ENCODE data around the gene RBMS3. TPM values are rescaled to one million over a fixed set of nuclear protein-coding genes. Genes with fewer than 3 reads are reported as not detected.

Gene RBMS3
- total RNA-seq, 1 donor from 2014 or later = 20.7 TPM

DNA sequence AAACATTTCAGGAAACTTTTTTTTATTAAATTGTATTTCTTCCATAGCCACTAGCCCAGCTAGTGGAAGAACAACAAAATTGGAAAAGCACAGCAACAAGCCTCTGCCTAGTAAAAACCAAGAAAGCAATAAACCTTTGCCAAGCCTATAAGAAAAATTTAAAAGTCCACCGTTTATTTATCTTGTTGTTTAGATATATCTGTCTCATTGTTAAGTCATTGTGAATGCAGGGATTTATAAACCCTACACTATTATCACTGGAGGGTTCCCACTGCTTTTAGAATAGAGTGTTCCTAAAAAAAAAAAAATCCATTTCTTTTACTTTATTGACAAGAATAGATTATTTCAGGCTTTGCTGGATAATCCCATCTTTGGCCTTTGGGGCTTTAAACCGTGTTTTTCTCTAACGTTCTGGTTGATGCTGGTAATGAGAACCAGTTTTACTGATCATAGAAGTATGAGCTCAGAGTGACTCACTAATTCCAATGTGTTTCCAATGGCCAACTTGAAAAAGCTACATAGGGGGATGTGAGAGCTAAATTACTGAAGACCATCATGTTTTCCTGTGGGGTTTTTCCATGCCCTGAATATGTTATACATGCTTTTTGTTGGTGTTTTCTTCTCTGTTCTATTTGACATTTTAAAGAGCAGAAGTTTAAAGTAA lies 634.1 kb downstream of the RBMS3 start:
- peak; percentile 22 for ATAC-seq
- intact Hi-C loops (cut with micrococcal nuclease) = no loop called here

DNA sequence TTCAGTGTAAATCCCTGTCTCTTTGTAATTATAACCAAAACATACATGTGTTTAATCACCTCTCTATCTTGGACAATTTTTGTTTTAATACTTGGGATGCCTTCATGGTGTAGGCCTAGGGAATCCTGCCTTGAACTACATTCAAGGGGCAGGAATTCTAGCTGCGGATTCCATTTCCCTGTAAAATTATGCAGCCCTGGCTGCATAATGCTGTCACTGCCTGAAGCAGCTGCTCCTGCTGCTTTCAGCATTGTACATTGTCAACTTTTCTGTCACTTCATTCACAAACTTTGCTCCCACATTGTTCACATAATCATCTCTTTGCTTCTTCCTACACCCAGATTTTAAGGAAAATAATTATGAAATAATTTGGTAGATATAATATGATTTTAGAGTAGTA lies 638.7 kb downstream of the RBMS3 start:
- no peak for DNase-seq
- ATAC-seq = no peak
- intact Hi-C loops (cut with micrococcal nuclease) = no loop called here

More for the DNA sequence above, 634.1 kb downstream of the RBMS3 start:
- no peak for DNase-seq

DNA sequence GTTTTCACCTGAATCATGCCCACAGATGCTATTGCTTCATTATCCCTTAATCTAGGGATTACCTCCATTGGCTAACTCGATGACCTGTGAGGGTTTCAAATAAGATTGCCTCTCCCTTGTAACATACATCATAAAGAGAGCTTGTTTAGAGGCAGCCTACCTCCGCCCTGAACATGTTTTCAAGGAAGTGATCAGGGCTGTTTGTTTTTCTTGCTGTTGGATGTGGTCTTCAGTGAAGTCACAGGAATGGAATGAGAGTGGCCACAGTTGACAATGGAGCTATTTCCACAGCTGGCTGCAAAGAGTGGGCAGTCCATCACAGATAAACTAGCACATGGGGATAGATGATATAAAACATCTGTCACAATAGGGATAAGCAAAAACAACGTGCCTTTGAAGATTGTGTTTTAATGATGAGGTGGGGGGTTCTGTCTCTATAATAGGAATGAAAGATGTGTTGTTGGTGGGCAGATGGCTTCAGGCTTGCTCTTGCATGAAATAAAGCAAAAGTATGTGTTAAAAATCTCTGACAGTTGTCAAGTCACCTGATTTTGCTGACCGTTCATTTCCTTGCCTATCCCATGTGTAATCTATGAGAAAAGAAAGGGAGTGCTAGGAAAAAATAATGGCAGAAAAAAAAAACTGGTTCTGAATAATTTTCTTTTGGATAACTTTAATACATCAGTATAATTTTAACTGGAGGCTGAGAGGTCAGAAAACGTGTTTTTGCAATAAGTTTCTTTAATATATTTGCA lies 642.3 kb downstream of the RBMS3 start:
- intact Hi-C loops (cut with micrococcal nuclease) = no loop called here
- ATAC-seq (peak; percentile 96), DNase-seq (peak; percentile 27)

DNA sequence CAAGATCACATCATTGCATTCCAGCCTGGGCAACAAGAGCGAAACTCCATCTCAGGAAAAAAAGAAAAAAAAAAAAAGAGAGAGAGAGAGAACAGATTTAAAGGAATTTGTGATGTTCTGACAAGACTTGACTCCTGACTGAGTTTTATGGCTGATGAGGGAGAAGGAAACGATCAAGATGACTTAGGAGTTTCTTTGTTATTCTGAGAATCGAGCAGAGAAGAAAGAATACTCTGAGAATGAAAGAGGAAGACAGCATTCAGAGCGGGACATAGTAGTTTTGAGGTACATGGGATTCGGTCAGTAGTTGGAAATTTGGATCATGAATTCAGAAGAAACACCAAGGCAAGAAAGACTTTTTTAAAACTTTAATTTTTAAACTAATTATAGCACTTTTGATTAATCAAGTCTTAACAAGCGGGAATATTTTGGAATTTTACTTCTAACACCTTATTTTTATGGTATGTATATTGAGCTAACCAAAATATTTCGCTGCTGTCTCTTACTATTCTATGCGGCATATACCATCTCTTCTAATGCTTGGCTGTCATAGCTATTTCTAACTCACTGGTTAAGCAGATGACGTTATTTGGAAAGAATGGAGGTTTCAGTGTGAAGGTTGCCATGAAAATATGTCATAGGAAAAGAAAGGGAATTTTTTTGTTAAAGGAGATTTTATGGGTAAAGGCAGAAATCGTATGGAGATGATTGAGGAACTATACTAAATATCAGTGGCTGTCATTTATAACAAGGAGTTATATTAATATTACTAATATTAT lies 644.1 kb downstream of the RBMS3 start:
- no peak for ATAC-seq
- intact Hi-C loops (cut with micrococcal nuclease) = no loop called here

DNA sequence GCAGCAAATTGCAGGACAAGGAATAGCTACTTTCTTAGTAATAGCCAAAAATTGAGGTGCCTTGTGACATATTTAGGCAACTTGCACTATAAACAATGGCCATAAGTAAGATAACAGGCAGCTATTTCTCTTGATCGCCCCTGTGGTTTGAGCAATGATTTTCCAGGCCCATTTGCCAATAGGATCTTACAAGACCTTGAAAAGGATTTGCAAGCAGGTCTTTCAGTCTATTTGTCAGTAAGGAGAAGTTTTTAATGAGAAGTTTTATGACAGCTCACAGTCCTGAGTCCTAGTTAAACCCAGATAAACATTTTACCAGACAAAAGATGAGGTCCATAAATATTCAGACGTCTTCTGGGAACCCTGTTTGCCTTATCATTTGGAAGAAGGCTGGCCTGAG lies 645.5 kb downstream of the RBMS3 start:
- no peak for DNase-seq
- ATAC-seq = no peak
- intact Hi-C loops (cut with micrococcal nuclease) = no loop called here

More for the DNA sequence above, 644.1 kb downstream of the RBMS3 start:
- DNase-seq = no peak

DNA sequence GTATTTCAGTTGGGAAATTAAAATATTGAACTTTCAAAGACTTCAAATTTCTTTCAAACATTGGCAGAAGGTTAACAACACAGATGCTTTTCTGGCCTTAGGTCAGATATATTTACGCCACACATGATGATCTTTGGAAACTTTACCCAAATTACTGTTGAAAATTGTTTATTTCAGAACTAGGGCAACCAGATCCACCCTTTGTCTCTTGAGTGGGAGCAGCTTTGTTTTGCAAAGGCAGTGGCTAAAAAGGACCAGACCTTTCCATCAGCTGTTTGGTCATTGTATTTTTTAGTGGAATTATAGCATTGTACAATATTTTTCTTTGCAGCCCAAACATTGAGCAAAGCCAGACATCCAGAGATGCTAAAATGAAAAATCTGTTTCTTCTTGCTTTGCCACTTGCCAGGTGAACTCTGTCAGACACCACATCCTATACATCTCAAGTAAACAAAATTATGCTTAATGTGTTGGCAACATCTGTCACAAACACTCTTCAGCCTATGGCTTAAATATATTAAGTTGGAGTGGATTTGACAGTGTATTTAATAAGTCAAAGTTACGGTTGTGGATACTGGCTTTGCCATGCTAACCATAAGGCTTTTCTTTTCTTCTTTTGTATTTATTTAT lies 651.9 kb downstream of the RBMS3 start:
- peak; percentile 38 for ATAC-seq

DNA sequence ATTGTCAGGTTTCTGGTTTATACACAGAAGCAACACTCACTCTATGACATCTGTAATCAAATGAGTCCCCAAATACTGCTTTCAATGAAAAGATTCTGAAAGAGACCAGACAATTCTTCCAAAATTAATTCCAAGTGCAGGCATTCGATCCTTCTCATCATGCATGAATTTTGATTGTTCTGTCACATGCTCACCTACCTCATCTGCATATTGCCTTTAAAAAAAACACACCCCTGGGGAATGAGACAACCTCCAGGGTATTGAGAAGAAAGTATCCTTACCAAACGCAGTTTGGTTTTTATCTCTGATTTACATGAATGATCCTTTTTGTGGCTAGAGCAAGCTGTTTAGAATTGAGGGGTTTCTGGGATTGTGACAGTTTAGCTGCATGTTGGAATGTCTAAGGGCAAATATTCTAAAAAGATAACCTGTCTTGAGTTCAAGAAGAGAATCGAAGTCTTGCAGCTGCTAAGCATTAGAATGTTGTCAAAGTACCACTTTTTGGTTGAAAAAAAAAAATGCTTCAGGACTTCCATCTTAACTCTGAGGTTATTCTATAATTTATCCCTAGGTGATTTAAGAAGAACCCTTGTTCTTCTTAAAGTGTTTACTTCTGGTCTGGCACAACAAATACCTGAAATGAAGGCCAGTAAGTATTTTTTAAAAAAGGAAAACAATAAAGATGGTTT lies 653.1 kb downstream of the RBMS3 start:
- DNase-seq (no peak), ATAC-seq (no peak)
- intact Hi-C loops (cut with micrococcal nuclease) = no loop called here

More for the DNA sequence above, 651.9 kb downstream of the RBMS3 start:
- DNase-seq = no peak
- intact Hi-C loops (cut with micrococcal nuclease) = no loop called here

DNA sequence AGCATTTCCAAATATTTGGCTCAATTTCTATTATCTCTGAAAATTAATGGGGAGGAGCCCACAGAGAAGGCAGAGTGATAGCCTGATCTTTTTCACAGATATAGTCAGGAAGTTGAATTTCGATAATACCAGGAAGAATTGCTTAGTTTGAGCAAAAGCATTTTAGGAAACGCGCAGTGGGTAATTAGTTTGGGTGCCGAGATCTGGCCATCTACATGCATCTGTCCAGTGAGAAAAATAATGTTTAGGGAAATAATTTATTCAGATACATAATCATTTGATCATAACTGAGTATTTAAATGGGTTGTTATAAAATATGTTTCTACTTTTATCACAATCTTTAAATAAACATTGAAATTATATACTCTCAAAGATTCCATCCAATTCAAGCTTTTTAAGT lies 653.9 kb downstream of the RBMS3 start:
- ATAC-seq (no peak), DNase-seq (no peak)
- intact Hi-C loops (cut with micrococcal nuclease) = no loop called here

DNA sequence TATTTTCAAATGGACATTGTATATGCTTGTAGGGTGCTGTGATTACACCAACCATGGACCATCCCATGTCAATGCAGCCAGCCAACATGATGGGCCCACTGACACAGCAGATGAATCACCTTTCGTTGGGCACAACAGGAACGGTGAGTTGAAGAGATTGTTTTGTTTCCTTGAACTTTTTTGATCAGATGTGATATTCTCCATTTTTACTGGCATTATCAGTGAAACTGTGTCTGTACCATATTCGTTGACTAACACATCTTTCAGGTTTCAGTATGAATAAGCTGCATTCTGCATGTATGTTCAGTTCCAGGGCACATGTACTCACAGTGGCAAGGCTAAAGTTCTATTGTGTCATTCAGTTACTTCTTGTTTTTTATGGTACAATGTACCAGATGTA lies 655.2 kb downstream of the RBMS3 start:
- intact Hi-C loops (cut with micrococcal nuclease) = no loop called here
- ATAC-seq (no peak), DNase-seq (no peak)

DNA sequence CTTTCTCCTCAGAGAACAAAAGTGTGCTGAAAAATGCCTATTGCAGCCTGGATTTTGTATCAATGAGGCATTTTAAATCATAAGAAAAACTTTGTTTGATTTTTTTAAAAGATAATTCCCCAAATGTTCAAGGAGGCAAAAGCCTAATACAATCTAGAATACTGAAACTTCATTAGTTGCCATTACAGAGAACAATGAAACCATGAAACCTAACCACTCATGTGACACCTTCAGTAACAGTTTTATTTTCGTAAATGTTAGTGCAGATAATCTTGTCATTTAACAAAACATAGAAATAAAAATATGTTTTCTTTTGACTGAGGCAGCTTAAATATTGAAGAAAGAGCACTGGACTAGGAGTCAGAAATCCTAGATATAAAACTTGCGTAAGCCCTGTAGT lies 655.9 kb downstream of the RBMS3 start:
- intact Hi-C loops (cut with micrococcal nuclease) = no loop called here
- ATAC-seq (no peak), DNase-seq (no peak)

DNA sequence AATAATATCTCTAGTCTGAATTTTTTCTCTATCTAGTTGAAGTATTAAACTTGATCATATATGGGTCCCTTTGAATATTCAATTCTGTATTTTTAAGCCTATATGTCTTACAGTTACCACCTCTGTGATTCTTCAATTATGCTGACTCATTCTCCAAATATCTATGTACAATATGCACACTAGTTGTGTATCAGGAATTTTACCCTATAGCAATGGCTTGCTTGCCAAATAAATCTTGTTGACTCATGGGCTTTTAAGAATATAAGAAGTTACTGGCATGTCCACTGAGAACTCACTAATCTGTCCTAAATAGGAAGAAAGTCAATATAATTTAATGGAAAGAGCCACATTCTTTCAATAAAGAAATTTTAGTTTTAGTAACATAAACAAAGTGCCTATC lies 656.3 kb downstream of the RBMS3 start:
- intact Hi-C loops (cut with micrococcal nuclease) = no loop called here
- DNase-seq (no peak), ATAC-seq (no peak)

DNA sequence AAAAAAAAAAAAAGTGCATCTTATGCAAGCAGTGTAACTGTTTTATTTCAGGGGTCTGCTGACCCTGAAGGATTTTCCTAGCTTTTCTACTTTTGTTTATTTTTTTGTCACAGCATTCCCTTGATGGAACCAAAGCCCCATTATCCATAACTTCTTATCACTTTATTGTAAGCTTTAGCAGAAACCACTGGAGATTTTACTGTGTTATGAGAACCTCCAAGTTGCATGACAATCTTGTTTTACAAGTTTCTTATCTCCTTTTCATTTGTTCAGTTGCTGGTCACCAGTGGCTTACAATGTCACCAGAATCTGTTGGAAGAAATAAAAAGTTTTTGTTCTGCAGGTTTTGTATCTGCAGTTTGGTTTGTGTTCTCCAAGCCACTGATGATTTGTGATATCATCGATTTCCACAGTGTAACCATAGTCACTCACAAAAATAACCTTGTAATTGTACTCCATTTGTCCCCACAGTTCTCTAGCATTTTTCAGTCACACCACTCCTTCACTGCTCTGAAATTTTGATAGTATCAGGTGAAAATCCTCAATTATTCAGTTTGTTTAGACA lies 660.0 kb downstream of the RBMS3 start:
- DNase-seq (no peak), ATAC-seq (no peak)
- intact Hi-C loops (cut with micrococcal nuclease) = no loop called here

DNA sequence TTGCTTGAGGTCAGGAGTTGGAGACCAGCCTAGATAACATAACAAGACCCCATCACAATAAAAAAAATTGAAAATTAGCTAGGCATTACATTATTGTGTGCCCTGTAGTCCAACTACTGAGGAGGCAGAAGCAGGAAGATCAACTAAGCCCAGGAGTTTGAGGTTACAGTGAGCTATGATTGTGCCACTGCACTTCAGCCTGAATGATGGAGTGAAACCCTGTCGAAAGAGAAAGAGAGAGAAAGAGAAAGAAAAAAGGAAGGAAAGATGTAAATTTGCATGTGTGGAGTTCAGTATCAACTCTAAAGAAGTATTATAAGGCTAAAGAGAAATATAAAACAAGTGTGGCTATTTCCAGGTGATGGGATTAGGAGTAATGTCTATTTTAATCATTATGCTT lies 661.4 kb downstream of the RBMS3 start:
- ATAC-seq = no peak
- intact Hi-C loops (cut with micrococcal nuclease) = no loop called here

DNA sequence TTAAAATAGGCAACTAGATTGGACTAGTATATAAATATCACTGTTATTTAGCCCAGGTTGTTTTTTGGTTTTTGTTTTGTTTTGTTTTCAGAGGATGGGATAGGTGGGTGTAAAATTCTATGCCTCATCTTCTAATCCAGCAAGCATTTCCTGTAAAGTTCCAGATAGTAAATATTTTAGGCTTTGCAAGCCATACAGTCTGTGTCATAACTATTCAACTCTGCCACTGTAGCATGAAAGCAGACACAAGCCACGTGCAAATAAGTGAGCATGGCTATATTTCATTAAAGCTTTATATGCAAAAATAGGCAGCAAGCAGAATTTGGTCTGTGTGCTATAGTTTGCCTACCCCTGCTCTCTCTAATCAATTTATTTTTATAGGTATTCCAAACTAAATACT lies 668.3 kb downstream of the RBMS3 start:
- ATAC-seq (no peak), DNase-seq (no peak)
- intact Hi-C loops (cut with micrococcal nuclease) = no loop called here

More for the DNA sequence above, 661.4 kb downstream of the RBMS3 start:
- DNase-seq = no peak

DNA sequence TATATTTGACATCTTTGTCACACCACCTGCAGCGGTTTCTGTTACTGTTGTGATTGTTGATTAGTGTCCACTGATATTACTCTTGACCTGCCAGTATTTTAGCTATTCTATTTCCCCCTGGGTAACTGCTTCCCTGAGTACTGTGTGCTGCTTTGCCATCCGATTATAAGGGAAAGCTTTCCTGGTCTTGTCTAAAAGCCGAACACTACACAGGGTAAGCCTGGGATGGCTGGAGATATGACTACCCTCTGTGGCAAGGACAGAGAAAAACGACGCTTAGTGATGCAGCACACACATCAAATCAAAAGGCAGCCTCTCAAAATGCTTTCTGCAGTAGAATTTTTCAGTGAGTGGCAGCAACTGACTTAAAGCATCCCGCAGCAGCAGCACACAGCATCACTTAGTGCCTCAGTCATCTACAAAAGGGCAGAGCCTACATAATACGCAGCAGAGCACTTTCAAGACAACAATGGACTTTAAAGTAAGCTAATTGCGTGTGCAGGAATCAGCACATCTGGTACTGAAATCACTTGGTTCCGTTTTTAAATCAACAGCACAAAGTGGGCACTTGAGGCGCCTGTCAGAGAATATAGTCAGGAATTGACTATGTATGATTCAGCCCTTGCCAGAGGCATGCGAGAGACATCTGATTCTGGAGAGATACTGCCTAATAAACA lies 669.2 kb downstream of the RBMS3 start:
- DNase-seq (no peak), ATAC-seq (peak; percentile 14)
- intact Hi-C loops (cut with micrococcal nuclease) = no loop called here

DNA sequence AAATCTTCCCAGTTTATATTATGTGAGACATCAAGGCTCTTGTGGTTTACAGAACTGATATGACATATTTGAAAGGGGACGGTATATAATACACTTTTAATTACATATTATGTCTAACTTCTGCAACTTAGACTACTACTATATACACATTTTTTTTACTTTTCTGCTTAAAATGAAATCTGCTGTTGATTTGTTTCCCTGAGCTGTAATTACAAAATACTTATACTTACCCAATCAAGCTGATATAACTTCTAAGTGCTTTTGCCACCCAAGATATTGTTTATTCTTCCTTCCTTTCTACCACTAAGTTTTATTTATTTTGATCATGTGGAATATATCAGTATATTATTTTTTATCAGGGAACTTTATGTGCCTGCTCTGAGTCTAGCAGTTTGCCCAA lies 671.6 kb downstream of the RBMS3 start:
- DNase-seq (no peak), ATAC-seq (no peak)
- intact Hi-C loops (cut with micrococcal nuclease) = no loop called here

DNA sequence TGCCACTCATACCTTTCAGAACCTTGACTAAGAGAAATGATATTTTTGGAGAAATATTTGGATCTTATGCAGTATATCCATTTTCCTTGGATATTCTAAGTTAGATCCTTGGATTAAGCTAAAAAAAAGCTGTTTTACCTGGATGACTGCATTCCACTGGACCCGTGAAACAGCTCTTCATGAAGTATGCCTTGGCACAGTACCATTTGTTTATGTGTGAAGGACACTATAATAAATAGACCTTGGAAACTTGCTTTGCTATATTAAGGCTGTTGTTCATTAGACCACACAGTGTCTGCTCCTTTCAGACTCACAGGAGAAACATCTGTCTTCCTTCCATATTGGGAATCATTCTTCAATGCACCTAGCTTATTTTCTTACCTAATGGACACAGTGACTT lies 674.5 kb downstream of the RBMS3 start:
- DNase-seq (no peak), ATAC-seq (no peak)
- intact Hi-C loops (cut with micrococcal nuclease) = no loop called here

DNA sequence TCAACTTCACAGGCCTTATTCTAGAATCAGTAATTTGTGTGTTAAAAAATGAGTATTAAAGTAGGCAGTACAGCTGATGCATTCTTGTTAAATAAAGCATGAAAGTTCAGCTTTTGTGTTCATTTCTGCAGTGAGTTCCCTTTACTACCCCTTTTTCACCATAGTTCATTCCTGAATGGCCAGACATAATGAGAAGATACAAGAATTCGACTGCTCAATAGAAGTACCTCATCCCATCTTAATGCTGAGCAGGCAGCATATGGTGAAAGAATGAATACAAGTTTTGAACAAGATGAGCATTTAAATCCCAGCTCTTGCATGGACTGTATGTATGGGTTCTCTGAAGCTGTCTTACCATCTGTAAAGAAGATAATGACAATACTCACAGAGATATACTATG lies 677.9 kb downstream of the RBMS3 start:
- no peak for ATAC-seq
- DNase-seq = no peak
- intact Hi-C loops (cut with micrococcal nuclease) = no loop called here
